A673 (cell line): Measurements from ENCODE around the gene TBXA2R.

ENCODE experiments used
- EZH2 ChIP-seq: fragments of 200-600 bp; sonication (generic); IDR thresholded peaks from 2 replicates; pipeline ENCODE4 v1.6.1; 2017; ENCODE audit warnings: borderline replicate concordance, low read depth, mild to moderate bottlenecking, mixed read lengths, antibody characterized with exemption, low read length; ENCODE audit not compliant: poor library complexity, severe bottlenecking
- TF ChIP-seq, protein P1 (sequence below): fragments of 300-800, 200-600 bp; sonication (generic); conservative IDR thresholded peaks from 2 replicates; pipeline ENCODE4 v1.5.1; 2017; ENCODE audit warnings: low read depth, mild to moderate bottlenecking, antibody characterized with exemption, low read length, moderate library complexity, mixed read lengths

GRCh38 chr19:3645067-3645396 is 38.4 kb upstream of the TBXA2R start:
- TF ChIP-seq, protein P1, sequence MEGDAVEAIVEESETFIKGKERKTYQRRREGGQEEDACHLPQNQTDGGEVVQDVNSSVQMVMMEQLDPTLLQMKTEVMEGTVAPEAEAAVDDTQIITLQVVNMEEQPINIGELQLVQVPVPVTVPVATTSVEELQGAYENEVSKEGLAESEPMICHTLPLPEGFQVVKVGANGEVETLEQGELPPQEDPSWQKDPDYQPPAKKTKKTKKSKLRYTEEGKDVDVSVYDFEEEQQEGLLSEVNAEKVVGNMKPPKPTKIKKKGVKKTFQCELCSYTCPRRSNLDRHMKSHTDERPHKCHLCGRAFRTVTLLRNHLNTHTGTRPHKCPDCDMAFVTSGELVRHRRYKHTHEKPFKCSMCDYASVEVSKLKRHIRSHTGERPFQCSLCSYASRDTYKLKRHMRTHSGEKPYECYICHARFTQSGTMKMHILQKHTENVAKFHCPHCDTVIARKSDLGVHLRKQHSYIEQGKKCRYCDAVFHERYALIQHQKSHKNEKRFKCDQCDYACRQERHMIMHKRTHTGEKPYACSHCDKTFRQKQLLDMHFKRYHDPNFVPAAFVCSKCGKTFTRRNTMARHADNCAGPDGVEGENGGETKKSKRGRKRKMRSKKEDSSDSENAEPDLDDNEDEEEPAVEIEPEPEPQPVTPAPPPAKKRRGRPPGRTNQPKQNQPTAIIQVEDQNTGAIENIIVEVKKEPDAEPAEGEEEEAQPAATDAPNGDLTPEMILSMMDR = no peak
- TF ChIP-seq EZH2 = no peak
